Colonic mucosa (tissue), 4 donors: ENCODE data around the gene IFIT1. TPM values are rescaled to one million over a fixed set of nuclear protein-coding genes. Genes with fewer than 3 reads are reported as not detected.

Experiments
- DNase-seq: peaks from one replicate; pipeline ENCODE4 v3.0.0-alpha.2; 2020
- H3K27ac ChIP-seq: fragments of 200-600 bp; one replicate; pipeline ENCODE4 v1.8.0; 2021
- H3K27me3 ChIP-seq: fragments of 200-600 bp; one replicate; pipeline ENCODE4 v1.8.0; 2021
- H3K36me3 ChIP-seq: fragments of 200-600 bp; one replicate; pipeline ENCODE4 v1.8.0; 2021
- H3K4me1 ChIP-seq: fragments of 200-600 bp; one replicate; pipeline ENCODE4 v1.8.0; 2021; ENCODE audit warnings: mild to moderate bottlenecking
- H3K4me3 ChIP-seq: fragments of 200-600 bp; one replicate; pipeline ENCODE4 v1.8.0; 2021
- H3K9ac ChIP-seq, 2 donors: one replicate each; pipeline ENCODE4 v1.7.0; 2013; ENCODE audit warnings: control low read depth in 2 of 2, low read depth in 2 of 2, low read length in 2 of 2
- H3K9me3 ChIP-seq: fragments of 200-600 bp; one replicate; pipeline ENCODE4 v1.8.0; 2021
- intact Hi-C: fragments of 100-400 bp; cut with DNase I; formaldehyde crosslinking; loops from one replicate; pipeline ENCODE4 v1.14.1; 2022
- total RNA-seq, 2 donors: library from RNA; stranded (reverse); fragmentation: NEBNext Ultra II Directional in 1 of 2; extraction: Animal tissue kit (Norgen Biotek cat#: 25700) in 1 of 2; gene quantifications; one replicate each; pipeline ENCODE4 v1.2.1, GENCODE V29; 2021
- TF ChIP-seq, protein P1 (sequence below): fragments of 200-600 bp; IDR thresholded peaks from one replicate; pipeline ENCODE4 v1.8.0; 2022; ENCODE audit warnings: antibody characterized with exemption, mild to moderate bottlenecking
- donor health status: healthy.
- donor health status: DM: no; HTN: no; CAD: no.
- donor health status: DM: no; HTN: no; CAD: no.

Gene IFIT1
- total RNA-seq, 2 donors from 2014 or later: 1.9 to 5.4 TPM

DNA sequence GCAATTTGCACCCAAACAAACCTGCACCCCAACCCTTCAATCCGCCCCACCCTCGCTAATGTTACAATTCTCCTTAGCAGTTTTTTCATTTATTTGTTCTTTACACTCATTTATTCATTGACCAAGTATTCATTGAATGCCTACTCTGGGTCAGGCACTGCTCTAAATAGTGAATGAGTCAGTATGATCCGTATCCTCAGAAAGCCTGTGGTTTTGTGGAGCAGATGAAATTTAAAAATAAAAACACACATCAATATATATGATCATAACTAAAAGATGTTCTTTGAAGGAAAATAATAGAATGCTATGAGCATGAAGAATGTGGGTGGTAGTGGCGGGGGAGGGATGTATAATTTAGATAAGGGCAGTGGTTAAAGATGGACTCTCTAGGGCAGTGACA lies 35.2 kb downstream of the IFIT1 start:
- H3K9me3 ChIP-seq: no peaks in the 10 kb centered on the region
- H3K27me3 ChIP-seq: no peaks in the 10 kb centered on the region
- no peak overlapping the region for H3K27ac ChIP-seq
- H3K4me1 ChIP-seq: no peaks in the 10 kb centered on the region
- TF ChIP-seq, protein P1, sequence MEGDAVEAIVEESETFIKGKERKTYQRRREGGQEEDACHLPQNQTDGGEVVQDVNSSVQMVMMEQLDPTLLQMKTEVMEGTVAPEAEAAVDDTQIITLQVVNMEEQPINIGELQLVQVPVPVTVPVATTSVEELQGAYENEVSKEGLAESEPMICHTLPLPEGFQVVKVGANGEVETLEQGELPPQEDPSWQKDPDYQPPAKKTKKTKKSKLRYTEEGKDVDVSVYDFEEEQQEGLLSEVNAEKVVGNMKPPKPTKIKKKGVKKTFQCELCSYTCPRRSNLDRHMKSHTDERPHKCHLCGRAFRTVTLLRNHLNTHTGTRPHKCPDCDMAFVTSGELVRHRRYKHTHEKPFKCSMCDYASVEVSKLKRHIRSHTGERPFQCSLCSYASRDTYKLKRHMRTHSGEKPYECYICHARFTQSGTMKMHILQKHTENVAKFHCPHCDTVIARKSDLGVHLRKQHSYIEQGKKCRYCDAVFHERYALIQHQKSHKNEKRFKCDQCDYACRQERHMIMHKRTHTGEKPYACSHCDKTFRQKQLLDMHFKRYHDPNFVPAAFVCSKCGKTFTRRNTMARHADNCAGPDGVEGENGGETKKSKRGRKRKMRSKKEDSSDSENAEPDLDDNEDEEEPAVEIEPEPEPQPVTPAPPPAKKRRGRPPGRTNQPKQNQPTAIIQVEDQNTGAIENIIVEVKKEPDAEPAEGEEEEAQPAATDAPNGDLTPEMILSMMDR: no peak
- DNase-seq: no peak
- intact Hi-C loops: loop anchor here (2.0 kb wide), 1 partner anchor 135 kb away; no protein-coding TSS in a partner anchor
- no peak overlapping the region for H3K9ac ChIP-seq
- H3K4me3 ChIP-seq: no peak overlapping the region
- H3K36me3 ChIP-seq: no peaks in the 10 kb centered on the region

DNA sequence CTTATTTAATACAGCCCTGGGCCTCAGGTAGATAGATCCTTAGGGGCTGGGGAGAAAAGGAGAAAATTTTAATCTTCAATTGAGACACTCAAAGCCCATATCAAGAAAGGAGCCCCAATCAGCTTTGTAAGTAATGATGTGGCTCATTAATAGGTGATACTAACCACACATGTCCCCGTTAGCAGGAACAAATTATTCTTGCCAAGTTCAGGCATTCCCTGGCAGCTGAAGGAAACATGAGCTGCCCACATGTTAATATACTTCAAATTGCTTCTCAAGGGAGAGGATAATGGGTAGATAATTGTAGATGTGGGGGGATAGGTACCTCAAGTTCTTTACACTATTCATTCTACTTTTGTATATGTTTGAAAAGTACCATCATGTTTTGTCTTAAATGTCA lies 36.5 kb downstream of the IFIT1 start:
- no peak for DNase-seq
- no peak overlapping the region for H3K9ac ChIP-seq
- H3K27me3 ChIP-seq: no peaks in the 10 kb centered on the region
- no peaks in the 10 kb centered on the region for H3K9me3 ChIP-seq
- no peak overlapping the region for H3K4me3 ChIP-seq
- H3K36me3 ChIP-seq: no peaks in the 10 kb centered on the region
- no peaks in the 10 kb centered on the region for H3K4me1 ChIP-seq
- H3K27ac ChIP-seq: no peak overlapping the region
- intact Hi-C loops: loop anchor here (2.0 kb wide), 1 partner anchor 134 kb away; no protein-coding TSS in a partner anchor
- TF ChIP-seq, protein P1: no peak

DNA sequence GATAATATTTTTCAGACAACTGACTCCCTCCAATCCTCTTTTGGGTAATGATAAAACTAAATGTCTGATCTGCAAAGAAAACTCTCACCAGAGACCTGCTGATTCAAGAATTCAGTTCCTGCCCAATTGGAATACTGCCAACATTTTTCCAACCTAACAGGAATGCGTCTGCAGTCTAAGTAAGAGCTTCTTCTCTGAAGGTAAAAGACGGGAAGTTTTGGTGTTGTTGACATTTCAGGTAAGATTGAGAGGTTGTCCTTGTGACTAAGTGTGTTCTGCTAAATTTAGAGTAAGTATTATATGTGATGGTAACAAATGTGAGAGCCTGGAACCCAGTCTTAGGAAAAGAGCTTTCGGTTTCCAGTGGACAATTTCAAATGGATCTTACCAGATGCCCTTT lies 39.6 kb downstream of the IFIT1 start:
- no peak overlapping the region for H3K9ac ChIP-seq
- TF ChIP-seq, protein P1: no peak
- no peaks in the 10 kb centered on the region for H3K36me3 ChIP-seq
- H3K4me1 ChIP-seq: no peaks in the 10 kb centered on the region
- H3K27ac ChIP-seq: no peak overlapping the region
- DNase-seq: no peak
- H3K4me3 ChIP-seq: no peak overlapping the region
- intact Hi-C loops: no loop called here
- H3K9me3 ChIP-seq: no peaks in the 10 kb centered on the region
- no peaks in the 10 kb centered on the region for H3K27me3 ChIP-seq

DNA sequence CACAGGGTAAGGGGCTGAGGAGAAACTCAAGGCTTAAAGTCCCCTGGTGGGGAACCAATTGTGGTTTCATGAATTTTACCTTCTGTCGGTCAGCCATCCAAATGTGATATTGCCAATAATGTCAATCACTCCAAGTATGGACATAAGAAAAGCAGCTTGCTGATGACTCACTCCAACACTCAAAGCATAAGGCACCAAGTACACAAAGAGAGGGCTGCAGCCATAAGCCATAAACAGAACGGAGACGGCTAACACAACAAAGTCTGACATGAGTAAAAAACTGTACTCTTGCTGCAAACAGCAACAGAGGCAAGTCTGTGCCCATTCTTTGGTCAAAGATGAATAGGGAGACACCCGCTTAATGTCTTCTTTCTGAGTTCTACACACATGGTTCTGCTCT lies 46.1 kb downstream of the IFIT1 start:
- Histone ChIP-seq H3K9ac (no peak overlapping the region), H3K27me3 (no peaks in the 10 kb centered on the region), H3K4me1 (no peaks in the 10 kb centered on the region), H3K4me3 (no peak overlapping the region), H3K36me3 (no peaks in the 10 kb centered on the region), H3K27ac (no peak overlapping the region), H3K9me3 (no peaks in the 10 kb centered on the region)
- TF ChIP-seq, protein P1: no peak
- DNase-seq: no peak
- intact Hi-C loops: no loop called here

DNA sequence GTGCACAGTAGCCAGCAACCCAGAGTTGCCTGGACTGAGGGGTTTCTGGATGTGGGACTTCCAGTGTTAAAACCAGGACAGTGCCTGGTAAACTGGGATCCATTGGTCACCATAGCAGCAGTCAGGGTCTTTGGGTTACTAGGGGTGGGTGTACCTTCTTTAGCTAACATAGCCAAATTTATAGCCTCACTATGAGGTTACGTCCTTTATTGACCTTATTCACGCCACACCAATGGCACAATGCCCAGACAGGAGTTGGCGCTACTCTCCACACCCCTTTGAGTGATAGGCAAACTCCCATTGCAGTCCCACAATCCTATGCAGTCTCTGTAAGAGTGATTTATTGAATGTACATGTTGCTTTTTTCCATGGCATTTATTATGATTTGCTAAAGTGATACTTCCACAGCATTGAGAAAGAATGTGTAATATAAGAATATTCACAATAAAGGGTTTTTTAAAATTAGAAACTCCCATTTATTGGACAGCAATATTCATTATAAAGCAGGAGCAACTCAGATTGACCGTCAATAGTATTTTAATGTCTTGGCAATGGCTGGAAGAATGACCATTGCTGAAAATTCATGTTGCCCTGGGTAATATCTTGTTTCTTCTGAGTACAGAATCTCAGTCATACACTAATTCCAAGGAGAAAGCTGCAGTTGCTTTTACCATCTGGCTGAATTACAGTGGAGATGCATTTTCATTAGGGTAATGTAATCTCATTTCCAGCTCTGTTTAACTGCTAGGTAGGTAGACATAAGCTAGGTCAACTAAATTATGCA lies 48.0 kb downstream of the IFIT1 start:
- Histone ChIP-seq H3K9me3 (no peaks in the 10 kb centered on the region), H3K9ac (no peak overlapping the region), H3K27ac (no peak overlapping the region), H3K4me1 (no peaks in the 10 kb centered on the region), H3K4me3 (no peak overlapping the region), H3K27me3 (no peaks in the 10 kb centered on the region), H3K36me3 (no peaks in the 10 kb centered on the region)
- intact Hi-C loops: no loop called here
- DNase-seq: peak; percentile 82
- TF ChIP-seq, protein P1: no peak
